GM21576 (cell line): Measurements from ENCODE around the gene VKORC1L1.
"Not testable (repeated sequence)": the region's sequence is repeated elsewhere in the genome, so short reads cannot be mapped to it uniquely, and the experiment has no call there.

Experiments
- ATAC-seq: cut with Tn5 transposase; IDR thresholded peaks from one replicate; pipeline ENCODE4 v1.9.1; 2021; ENCODE audit warnings: mild to moderate bottlenecking, moderate library complexity; ENCODE audit not compliant: unreplicated experiment

Gene VKORC1L1

GRCh38 chr7:65884983-65885382, 12.1 kb downstream of the VKORC1L1 start:
- ATAC-seq: not testable (repeated sequence)

- ATAC-seq: not testable (repeated sequence)
Observed at GRCh38 chr7:65885533-65885932, 12.7 kb downstream of the VKORC1L1 start.

GRCh38 chr7:65888434-65889156, 15.7 kb downstream of the VKORC1L1 start:
- not testable (repeated sequence) for ATAC-seq

- not testable (repeated sequence) for ATAC-seq
Observed at GRCh38 chr7:65889722-65890121, 16.8 kb downstream of the VKORC1L1 start.

- ATAC-seq: no peak
Observed at GRCh38 chr7:65892161-65892560, 19.3 kb downstream of the VKORC1L1 start.

- no peak for ATAC-seq
Observed at GRCh38 chr7:65892835-65893234, 20.0 kb downstream of the VKORC1L1 start.

GRCh38 chr7:65896279-65896870, 23.5 kb downstream of the VKORC1L1 start:
- ATAC-seq: no peak

GRCh38 chr7:65897289-65897688, 24.4 kb downstream of the VKORC1L1 start:
- ATAC-seq: not testable (repeated sequence)

- not testable (repeated sequence) for ATAC-seq
Observed at GRCh38 chr7:65898677-65899447, 26.0 kb downstream of the VKORC1L1 start.

- ATAC-seq: no peak
Observed at GRCh38 chr7:65902306-65902705, 29.4 kb downstream of the VKORC1L1 start.

GRCh38 chr7:65907501-65908198, 34.8 kb downstream of the VKORC1L1 start:
- ATAC-seq: no peak

- ATAC-seq: no peak
Observed at GRCh38 chr7:65910237-65910636, 37.4 kb downstream of the VKORC1L1 start.

- ATAC-seq: no peak
Observed at GRCh38 chr7:65912237-65912636, 39.4 kb downstream of the VKORC1L1 start.

- no peak for ATAC-seq
Observed at GRCh38 chr7:65915921-65916657, 43.2 kb downstream of the VKORC1L1 start.

- ATAC-seq: no peak
Observed at GRCh38 chr7:65923316-65923715, 50.4 kb downstream of the VKORC1L1 start.

GRCh38 chr7:65924193-65924592, 51.3 kb downstream of the VKORC1L1 start:
- ATAC-seq: no peak

- ATAC-seq: no peak
Observed at GRCh38 chr7:65925040-65925439, 52.2 kb downstream of the VKORC1L1 start.

GRCh38 chr7:65926588-65926987, 53.7 kb downstream of the VKORC1L1 start:
- ATAC-seq: no peak

- no peak for ATAC-seq
Observed at GRCh38 chr7:65927489-65928448, 54.9 kb downstream of the VKORC1L1 start.
